PC-3 (cell line): Measurements from ENCODE around the gene RTN4RL1. TPM values are rescaled to one million over a fixed set of nuclear protein-coding genes. Genes with fewer than 3 reads are reported as not detected.
A peak's percentile ranks its signal among the peaks of the same experiment; 100 is the strongest.

Source experiments
- ATAC-seq: fragments of 200-7000 bp; cut with Tn5 transposase; 2 replicates; pipeline ENCODE4 v1.9.1; 2020; ENCODE audit warnings: mild to moderate bottlenecking, moderate library complexity
- BruUV-seq: library from RNA; stranded (reverse); fragments of 400-500 nt; replicated peaks from 2 replicates; lab custom pipeline; 2021; lab: Mats Ljungman, UMichigan
- CTCF ChIA-PET: fragments of 300-600 bp; sonication (Branson Sonifier 250); formaldehyde crosslinking; loops from one replicate; lab custom pipeline; 2022; ENCODE audit warnings: antibody characterized with exemption; lab: Charles Lee
- POLR2A ChIA-PET: fragments of 300-600 bp; sonication (Branson Sonifier 250); formaldehyde crosslinking; loops from one replicate; lab custom pipeline; 2022; ENCODE audit warnings: antibody characterized with exemption; ENCODE audit not compliant: unreplicated experiment; lab: Charles Lee
- DNase-seq: peaks from one replicate; pipeline ENCODE4 v3.0.0-alpha.2; 2015
- H2AFZ ChIP-seq: fragments of 300-600 bp; sonication (generic); 2 replicates; pipeline ENCODE4 v1.6.0; 2016; ENCODE audit warnings: antibody characterized with exemption, low read length
- H3F3A ChIP-seq: fragments of 300-600 bp; sonication (generic); one replicate; pipeline ENCODE4 v1.6.0; 2017; ENCODE audit warnings: antibody characterized with exemption, low read length, control low read depth, mild to moderate bottlenecking; ENCODE audit not compliant: unreplicated experiment
- H3K27ac ChIP-seq: fragments of 300-600 bp; sonication (generic); 2 replicates; pipeline ENCODE4 v1.5.1; 2016; ENCODE audit warnings: mild to moderate bottlenecking, low read length
- H3K27me3 ChIP-seq: fragments of 300-600 bp; sonication (generic); 2 replicates; pipeline ENCODE4 v1.6.1; 2016; ENCODE audit warnings: low read length, mixed read lengths
- H3K36me3 ChIP-seq: fragments of 300-600 bp; sonication (generic); 2 replicates; pipeline ENCODE4 v1.6.1; 2016; ENCODE audit warnings: low read depth, mixed run types, low read length, mixed read lengths
- H3K4me1 ChIP-seq: fragments of 300-600 bp; sonication (generic); 2 replicates; pipeline ENCODE4 v1.5.1; 2016; ENCODE audit warnings: low read length; ENCODE audit not compliant: insufficient read depth
- H3K4me2 ChIP-seq: fragments of 300-600 bp; sonication (generic); 2 replicates; pipeline ENCODE4 v1.6.0; 2016; ENCODE audit warnings: low read length
- H3K4me3 ChIP-seq: fragments of 300-600 bp; sonication (generic); 2 replicates; pipeline ENCODE4 v1.5.1; 2016; ENCODE audit warnings: mild to moderate bottlenecking, low read length, mixed read lengths
- H3K79me2 ChIP-seq: fragments of 300-600 bp; sonication (generic); 2 replicates; pipeline ENCODE4 v1.6.1; 2017; ENCODE audit warnings: low read length, mixed read lengths
- H3K9ac ChIP-seq: fragments of 300-600 bp; sonication (generic); 2 replicates; pipeline ENCODE4 v1.6.0; 2016; ENCODE audit warnings: mild to moderate bottlenecking, low read length
- H3K9me2 ChIP-seq: fragments of 300-600 bp; sonication (generic); replicated peaks from 2 replicates; pipeline ENCODE4 v1.6.1; 2016; ENCODE audit warnings: mixed run types, low read length, mixed read lengths
- H3K9me3 ChIP-seq: fragments of 300-600 bp; sonication (generic); 2 replicates; pipeline ENCODE4 v1.6.1; 2016; ENCODE audit warnings: low read length, mixed read lengths
- H4K20me1 ChIP-seq: fragments of 300-600 bp; sonication (generic); 2 replicates; pipeline ENCODE4 v1.6.1; 2016; ENCODE audit warnings: low read length, mixed read lengths
- CTCF ChIP-seq: fragments of 300-600 bp; sonication (generic); conservative IDR thresholded peaks from 2 replicates; pipeline ENCODE4 v1.5.1; 2017; ENCODE audit warnings: antibody characterized with exemption, low read depth, mild to moderate bottlenecking, low read length
- EZH2 ChIP-seq: fragments of 300-600 bp; sonication (generic); IDR thresholded peaks from one replicate; pipeline ENCODE4 v1.6.1; 2017; ENCODE audit warnings: antibody characterized with exemption, mild to moderate bottlenecking, low read length; ENCODE audit not compliant: unreplicated experiment
- EZH2phosphoT487 ChIP-seq: fragments of 300-600 bp; sonication (generic); IDR thresholded peaks from 2 replicates; pipeline ENCODE4 v1.6.1; 2018; ENCODE audit warnings: mild to moderate bottlenecking, antibody characterized with exemption, low read length, borderline replicate concordance
- intact Hi-C: fragments of 100-400 bp; cut with micrococcal nuclease; formaldehyde crosslinking; loops from 2 replicates; pipeline ENCODE4 v1.9.0; 2023
- total RNA-seq: library from RNA; depleted of rRNA; stranded (reverse); fragments of >200 nt; gene quantifications from 2 replicates; pipeline ENCODE4 v1.2.3, GENCODE V29; 2014

RTN4RL1 gene
- total RNA-seq, 1 experiment from 2014 or later, result 6.9 TPM

- Histone ChIP-seq H3K4me3 (no peak overlapping the region), H3K4me1 (peaks cover 29% of the 10 kb centered on the region), H3K27me3 (no peaks in the 10 kb centered on the region), H4K20me1 (no peaks in the 10 kb centered on the region), H3K9me2 (no peaks in the 10 kb centered on the region), H3F3A (peaks cover 4% of the 10 kb centered on the region), H3K27ac (no peak overlapping the region), H3K9ac (no peak overlapping the region), H3K36me3 (peaks cover 5% of the 10 kb centered on the region; the same call in 1 of the 2 replicates), H3K9me3 (no peaks in the 10 kb centered on the region), H3K79me2 (peaks cover 15% of the 10 kb centered on the region), H3K4me2 (no peak overlapping the region), H2AFZ (no peak overlapping the region)
- intact Hi-C loops, result no loop called here
- ATAC-seq (no peak), DNase-seq (no peak)
- TF ChIP-seq EZH2phosphoT487 (no peak), EZH2 (no peak), CTCF (no peak)
- CTCF ChIA-PET, result no interaction called here
- POLR2A ChIA-PET, result no interaction called here
- no TSS peak for BruUV-seq
These were observed 19.2 kb upstream of the RTN4RL1 start for GRCh38 chr17:2044263-2044894.

- no peak; the same call in 1 of the 2 replicates for ATAC-seq
- Histone ChIP-seq H3K4me3 (no peak overlapping the region), H3K27ac (no peak overlapping the region)
These were observed 18.7 kb upstream of the RTN4RL1 start for GRCh38 chr17:2043785-2044184.

More at GRCh38 chr17:2043785-2044184, 18.7 kb upstream of the RTN4RL1 start:
- Histone ChIP-seq H3K79me2 (peaks cover 15% of the 10 kb centered on the region), H4K20me1 (no peaks in the 10 kb centered on the region), H3K27me3 (no peaks in the 10 kb centered on the region), H3K9ac (no peak overlapping the region), H3K4me1 (peaks cover 25% of the 10 kb centered on the region), H3K9me3 (no peaks in the 10 kb centered on the region), H3F3A (peaks cover 4% of the 10 kb centered on the region), H3K4me2 (peak overlapping the region; percentile 99), H3K9me2 (no peaks in the 10 kb centered on the region), H2AFZ (no peak overlapping the region), H3K36me3 (peaks cover 5% of the 10 kb centered on the region; the same call in 1 of the 2 replicates)
- no peak for TF ChIP-seq EZH2phosphoT487
- no peak for TF ChIP-seq CTCF
- no peak for TF ChIP-seq EZH2
- ChIA-PET POLR2A (no interaction called here), CTCF (interaction anchor here (0.6 kb wide), 1 partner anchor 328 kb away, joined by 4 read pairs; no protein-coding TSS in a partner anchor)
- DNase-seq, result peak; percentile 59
- intact Hi-C loops, result no loop called here
- no TSS peak for BruUV-seq
